H1 (cell line): Measurements from ENCODE around the gene GNB1L. TPM values are rescaled to one million over a fixed set of nuclear protein-coding genes. Genes with fewer than 3 reads are reported as not detected.
A peak's percentile ranks its signal among the peaks of the same experiment; 100 is the strongest.

Experiments
- CTCF ChIA-PET: fragments of 300-600 bp; sonication (Branson Sonifier 250); formaldehyde crosslinking; loops from one replicate; lab custom pipeline; 2021; ENCODE audit not compliant: partially characterized antibody; lab: Charles Lee
- POLR2A ChIA-PET: fragments of 300-600 bp; sonication (Branson Sonifier 250); formaldehyde crosslinking; loops from one replicate; lab custom pipeline; 2021; ENCODE audit warnings: inconsistent platforms; ENCODE audit not compliant: partially characterized antibody; lab: Charles Lee
- DNase-seq, 2 experiments: peaks; one replicate each; pipeline versions ENCODE4 v3.0.0 to v3.0.0-alpha.2; 2010 to 2022; ENCODE audit warnings: low spot score in 2 of 2, low read depth in 1 of 2, mixed read lengths in 1 of 2
- FAIRE-seq: peaks from 2 replicates; lab custom pipeline; 2011; peaks lifted over from hg19 to GRCh38; lab: Jason Lieb, UNC
- H2AFZ ChIP-seq: 2 replicates; pipeline ENCODE4 v1.8.1; 2012; ENCODE audit warnings: low read length, inconsistent platforms
- H2AK5ac ChIP-seq: 2 replicates; pipeline ENCODE4 v1.6.1; 2013; ENCODE audit warnings: low read depth, low read length
- H2BK120ac ChIP-seq: replicated peaks from 2 replicates; pipeline ENCODE3; 2013; ENCODE audit warnings: low read depth, low read length, inconsistent platforms
- H2BK12ac ChIP-seq: 2 replicates; pipeline ENCODE4 v1.6.1; 2013; ENCODE audit warnings: low read depth, low read length
- H2BK15ac ChIP-seq: 2 replicates; pipeline ENCODE4 v1.6.1; 2013; ENCODE audit warnings: low read length
- H2BK20ac ChIP-seq: 2 replicates; pipeline ENCODE4 v1.6.1; 2013; ENCODE audit warnings: low read length
- H2BK5ac ChIP-seq: 2 replicates; pipeline ENCODE4 v1.6.1; 2013; ENCODE audit warnings: low read depth, low read length
- H3K14ac ChIP-seq: 2 replicates; pipeline ENCODE4 v1.6.1; 2013; ENCODE audit warnings: inconsistent platforms; ENCODE audit not compliant: insufficient read length
- H3K18ac ChIP-seq: 2 replicates; pipeline ENCODE4 v1.6.1; 2013; ENCODE audit warnings: low read length; ENCODE audit errors: extremely low read depth
- H3K23ac ChIP-seq: 2 replicates; pipeline ENCODE4 v1.6.1; 2013; ENCODE audit warnings: inconsistent platforms; ENCODE audit not compliant: insufficient read length
- H3K23me2 ChIP-seq: 2 replicates; pipeline ENCODE4 v1.6.1; 2013; ENCODE audit warnings: low read depth, low read length
- H3K27ac ChIP-seq: 2 replicates; pipeline ENCODE4 v1.6.1; 2011; ENCODE audit warnings: low read depth, low read length, inconsistent platforms
- H3K27me3 ChIP-seq, 4 experiments: replicated peaks in 1 of 4; 1 replicate in 1 of 4; 2 replicates in 3 of 4; pipeline versions ENCODE4 v1.6.1 to v1.8.1; 2011 to 2013; ENCODE audit warnings: low read length in 3 of 4, mild to moderate bottlenecking in 3 of 4, inconsistent platforms in 2 of 4, mixed read lengths in 2 of 4, moderate library complexity in 1 of 4; ENCODE audit not compliant: control insufficient read depth in 3 of 4, insufficient read depth in 3 of 4; ENCODE audit errors: extremely low read depth in 1 of 4
- H3K36me3 ChIP-seq, 4 experiments: 2 replicates each; pipeline versions ENCODE4 v1.6.1 to v1.8.1; 2011 to 2013; ENCODE audit warnings: mild to moderate bottlenecking in 4 of 4, low read length in 3 of 4, moderate library complexity in 2 of 4, control low read depth in 1 of 4, inconsistent platforms in 1 of 4; ENCODE audit not compliant: insufficient read depth in 4 of 4, control insufficient read depth in 2 of 4
- H3K4ac ChIP-seq: replicated peaks from 2 replicates; pipeline ENCODE3; 2013; ENCODE audit warnings: low read length, low read depth, mixed read lengths, inconsistent platforms; ENCODE audit not compliant: insufficient read length
- H3K4me1 ChIP-seq, 4 experiments: replicated peaks in 1 of 4; 1 replicate in 1 of 4; 2 replicates in 3 of 4; pipeline versions ENCODE4 v1.6.1 to v1.8.1; 2011 to 2013; ENCODE audit warnings: low read length in 3 of 4, inconsistent platforms in 2 of 4, mixed read lengths in 1 of 4; ENCODE audit not compliant: insufficient read depth in 4 of 4, control insufficient read depth in 3 of 4
- H3K4me2 ChIP-seq, 2 experiments: 2 replicates each; pipeline versions ENCODE4 v1.6.1 to v1.8.1; 2011 to 2013; ENCODE audit warnings: low read depth in 2 of 2, low read length in 2 of 2, control low read depth in 1 of 2, inconsistent platforms in 1 of 2, mild to moderate bottlenecking in 1 of 2; ENCODE audit not compliant: insufficient read depth in 1 of 2
- H3K4me3 ChIP-seq, 4 experiments: fragments of 200-600, 300-600 bp in 1 of 4; sonication (generic), shearing (Covaris generic), sonication (Bioruptor Twin) in 1 of 4; 2 replicates each; pipeline versions ENCODE4 v1.5.1 to v1.8.1; 2011 to 2016; ENCODE audit warnings: low read length in 4 of 4, low read depth in 3 of 4, control low read depth in 2 of 4, inconsistent platforms in 2 of 4, mild to moderate bottlenecking in 2 of 4, mixed read lengths in 1 of 4, moderate library complexity in 1 of 4; ENCODE audit not compliant: insufficient read depth in 2 of 4; ENCODE audit errors: extremely low read depth in 1 of 4
- H3K56ac ChIP-seq: replicated peaks from 2 replicates; pipeline ENCODE3; 2013; ENCODE audit warnings: low read depth, mild to moderate bottlenecking, mixed read lengths, low read length, inconsistent platforms; ENCODE audit not compliant: insufficient read length
- H3K79me1 ChIP-seq: 2 replicates; pipeline ENCODE4 v1.6.1; 2013; ENCODE audit warnings: low read depth, low read length, control low read depth
- H3K79me2 ChIP-seq, 2 experiments: 2 replicates each; pipeline versions ENCODE4 v1.6.1 to v1.8.1; 2012 to 2013; ENCODE audit warnings: low read length in 2 of 2, mild to moderate bottlenecking in 2 of 2, inconsistent platforms in 1 of 2; ENCODE audit not compliant: insufficient read depth in 2 of 2, control insufficient read depth in 1 of 2
- H3K9ac ChIP-seq, 4 experiments: replicated peaks in 1 of 4; 1 replicate in 1 of 4; 2 replicates in 3 of 4; pipeline versions ENCODE4 v1.6.1 to v1.8.1; 2011 to 2013; ENCODE audit warnings: low read depth in 3 of 4, low read length in 3 of 4, control low read depth in 2 of 4, mild to moderate bottlenecking in 2 of 4, moderate library complexity in 2 of 4, inconsistent platforms in 1 of 4; ENCODE audit errors: extremely low read depth in 1 of 4
- H3K9me3 ChIP-seq, 2 experiments: 2 replicates each; pipeline versions ENCODE4 v1.6.1 to v1.8.1; 2012 to 2013; ENCODE audit warnings: mild to moderate bottlenecking in 2 of 2, moderate library complexity in 2 of 2, control low read depth in 1 of 2, inconsistent platforms in 1 of 2, low read depth in 1 of 2, low read length in 1 of 2, mixed read lengths in 1 of 2; ENCODE audit not compliant: insufficient read depth in 2 of 2
- H4K20me1 ChIP-seq, 2 experiments: replicated peaks in 1 of 2; 2 replicates each; pipeline versions ENCODE3 to v1.8.1; 2011 to 2013; ENCODE audit warnings: inconsistent platforms in 2 of 2, low read length in 2 of 2, mild to moderate bottlenecking in 1 of 2; ENCODE audit not compliant: insufficient read depth in 2 of 2, control insufficient read depth in 1 of 2
- H4K5ac ChIP-seq: 2 replicates; pipeline ENCODE4 v1.6.1; 2013; ENCODE audit warnings: low read length, low read depth, mixed read lengths, inconsistent platforms; ENCODE audit not compliant: insufficient read length
- H4K8ac ChIP-seq: 2 replicates; pipeline ENCODE4 v1.8.0; 2013; ENCODE audit warnings: mild to moderate bottlenecking, moderate library complexity, low read length, inconsistent platforms; ENCODE audit not compliant: insufficient read depth; ENCODE audit errors: extremely low read depth
- H4K91ac ChIP-seq: replicated peaks from 2 replicates; pipeline ENCODE3; 2013; ENCODE audit warnings: low read length, mixed read lengths, inconsistent platforms; ENCODE audit not compliant: insufficient read length
- CBX5 ChIP-seq: fragments of 300-800, 300-1000 bp; sonication (generic); IDR thresholded peaks from 2 replicates; pipeline ENCODE4 v1.7.1; 2016; ENCODE audit warnings: antibody characterized with exemption, low read length, low read depth
- GTF2F1 ChIP-seq: IDR thresholded peaks from 2 replicates; pipeline ENCODE4 v1.6.1; 2012; ENCODE audit warnings: low read depth, low read length, improper control_type of control experiment, borderline replicate concordance
- MAFK ChIP-seq: IDR thresholded peaks from 2 replicates; pipeline ENCODE4 v1.6.1; 2012; ENCODE audit warnings: low read depth, mild to moderate bottlenecking, improper control_type of control experiment, low read length
- POLR2A ChIP-seq, 2 experiments: IDR thresholded peaks; 1 replicate in 1 of 2; 2 replicates in 1 of 2; pipeline ENCODE4 v1.6.1; 2011; ENCODE audit warnings: low read depth in 2 of 2, low read length in 2 of 2, mild to moderate bottlenecking in 2 of 2; ENCODE audit errors: control extremely low read depth in 1 of 2
- RAD21 ChIP-seq, 2 experiments: IDR thresholded peaks in 1 of 2; conservative IDR thresholded peaks in 1 of 2; 2 replicates each; pipeline ENCODE4 v1.6.1; 2011; ENCODE audit warnings: low read depth in 2 of 2, low read length in 2 of 2, improper control_type of control experiment in 1 of 2, inconsistent platforms in 1 of 2, mild to moderate bottlenecking in 1 of 2, moderate library complexity in 1 of 2
- RBBP5 ChIP-seq: IDR thresholded peaks from 2 replicates; pipeline ENCODE4 v1.7.1; 2012; ENCODE audit warnings: low read depth, mild to moderate bottlenecking, inconsistent platforms, low read length, moderate library complexity, borderline replicate concordance
- RFX5 ChIP-seq: IDR thresholded peaks from 2 replicates; pipeline ENCODE4 v1.6.1; 2011; ENCODE audit warnings: low read depth, low read length, improper control_type of control experiment, borderline replicate concordance
- SAP30 ChIP-seq: fragments of 300-600 bp; sonication (generic); IDR thresholded peaks from 2 replicates; pipeline ENCODE4 v1.7.1; 2012; ENCODE audit warnings: low read length, moderate library complexity, mild to moderate bottlenecking, inconsistent platforms; ENCODE audit not compliant: insufficient read depth, insufficient replicate concordance
- SP4 ChIP-seq: IDR thresholded peaks from 2 replicates; pipeline ENCODE4 v1.6.1; 2012; ENCODE audit warnings: low read length, inconsistent platforms
- SUZ12 ChIP-seq: fragments of 200-600 bp; sonication (generic); IDR thresholded peaks from 2 replicates; pipeline ENCODE4 v1.6.1; 2012; ENCODE audit warnings: mild to moderate bottlenecking, inconsistent platforms, low read length, moderate library complexity, mixed read lengths
- TAF1 ChIP-seq: IDR thresholded peaks from 2 replicates; pipeline ENCODE4 v1.6.1; 2011; ENCODE audit warnings: mild to moderate bottlenecking, low read depth, low read length
- WGBS, 2 experiments: shearing (Covaris generic) in 1 of 2; methylation state at CpG; one replicate each; pipeline versions ENCODE4 v1.1.6 to v1.1.7; 2013 to 2015; ENCODE audit warnings: low lambda C conversion rate in 2 of 2, mixed read lengths in 2 of 2, inconsistent platforms in 1 of 2, low coverage in 1 of 2, missing lambda C conversion rate in 1 of 2; ENCODE audit not compliant: insufficient replicate concordance in 2 of 2, insufficient coverage in 1 of 2, insufficient read length in 1 of 2; ENCODE audit errors: extremely low coverage in 1 of 2, missing lambda C conversion rate in 1 of 2; 5-methylcytosine and 5-hydroxymethylcytosine counted together
- polyA plus RNA-seq, 7 experiments: library from polyadenylated mRNA; depleted of rRNA in 3 of 7; stranded (reverse) in 5 of 7; unstranded in 2 of 7; fragments of >200 nt in 5 of 7; fragments of 200-250 nt in 2 of 7; gene quantifications; 1 replicate in 5 of 7; 2 replicates in 1 of 7; 4 replicates in 1 of 7; pipeline versions ENCODE4 v1.2.1 to v1.2.3, GENCODE V29; 2011 to 2013; ENCODE audit warnings: missing spikeins in 2 of 7, mixed read lengths in 2 of 7
- total RNA-seq: library from RNA; stranded (reverse); fragmentation: NEBNext Ultra II Directional; extraction: Animal tissue kit (Norgen Biotek cat#: 25700); gene quantifications from 2 replicates; pipeline ENCODE4 v1.2.1, GENCODE V29; 2021
- TF ChIP-seq, protein P1 (sequence below): IDR thresholded peaks from 2 replicates; pipeline ENCODE4 v1.6.1; 2012; ENCODE audit warnings: inconsistent platforms

Gene GNB1L
- total and polyA plus RNA-seq, 2 of the 8 experiments (the other 6 are each of a cell fraction or from before 2014, with no cell fraction given), result 14.0 to 15.6 TPM

DNA sequence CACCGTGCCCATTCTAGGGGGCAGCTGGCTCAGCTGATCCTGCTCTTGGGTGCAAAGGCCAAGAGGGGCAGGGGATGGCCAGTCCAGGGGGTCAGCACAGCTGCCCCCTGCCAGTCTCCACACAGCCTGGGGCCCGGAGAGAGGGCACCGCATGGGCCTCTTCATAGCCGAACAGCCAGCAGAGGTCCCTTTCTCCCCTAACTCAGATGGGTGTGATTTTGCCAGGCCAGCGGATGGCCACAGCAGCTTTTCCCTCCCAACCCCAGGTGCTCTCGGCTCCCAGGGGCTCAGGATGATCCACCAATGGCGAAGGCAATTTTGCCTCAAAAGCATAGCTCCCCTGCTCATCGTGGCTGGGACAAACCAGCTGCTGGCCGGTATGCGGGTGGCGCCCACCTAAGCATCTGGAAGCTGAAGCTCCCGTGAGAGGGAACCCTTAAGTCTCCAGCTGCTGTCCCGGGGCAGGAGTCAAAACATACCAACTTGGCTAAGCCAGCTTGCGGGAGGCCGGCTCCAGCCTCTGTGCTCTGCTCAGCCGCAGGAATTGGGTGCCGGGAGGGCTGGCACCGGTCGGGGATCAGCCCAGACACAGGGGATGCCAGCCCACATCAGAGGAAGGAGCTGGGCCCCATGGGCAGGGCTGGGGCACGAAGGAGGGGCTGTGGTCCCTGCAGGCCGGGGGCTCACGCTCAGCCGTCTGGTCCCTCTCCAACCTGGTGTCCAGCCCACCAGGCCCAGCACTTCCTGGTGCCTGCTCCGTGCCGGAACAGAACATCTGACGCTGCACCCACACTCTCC, 30.5 kb upstream of the GNB1L start:
- WGBS, 2 experiments, result 88% methylated on average over 26 of the region's 26 CpGs; no CpG with 5 or more reads in 1 of the 2 experiments
- no peak overlapping the region for H3K27ac ChIP-seq

More for the DNA sequence above, 30.5 kb upstream of the GNB1L start:
- Histone ChIP-seq H3K36me3 (no peaks in the 10 kb centered on the region), H3K79me2 (no peaks in the 10 kb centered on the region), H2BK15ac (0 out of 2 replicates have a peak overlapping the region, but pooled peaks have one; percentile 81), H2AFZ (no peak overlapping the region), H3K9me3 (no peaks in the 10 kb centered on the region), H3K4me1 (peaks cover 11 to 19% (median 15%) of the 10 kb centered on the region in 4 experiments), H2BK20ac (peak overlapping the region; percentile 83; the same call in 1 of the 2 replicates), H3K79me1 (no peaks in the 10 kb centered on the region), H3K27me3 (peaks cover 0 to 3% (median 0%) of the 10 kb centered on the region in 4 experiments; a peak in 1 of 7 replicates), H4K20me1 (no peaks in the 10 kb centered on the region), H3K23me2 (peaks cover 4% of the 10 kb centered on the region), H4K8ac (no peak overlapping the region), H3K4me2 (no peak overlapping the region), H3K4ac (no peak overlapping the region), H2AK5ac (no peak overlapping the region), H2BK12ac (peak overlapping the region; percentile 63; the same call in 1 of the 2 replicates), H3K4me3 (no peak overlapping the region), H3K23ac (no peak overlapping the region), H4K91ac (peak overlapping the region; percentile 62), H3K14ac (no peak overlapping the region), H3K9ac (no peak overlapping the region), H2BK120ac (no peak overlapping the region), H2BK5ac (no peak overlapping the region), H4K5ac (no peak overlapping the region), H3K56ac (no peak overlapping the region), H3K18ac (peak overlapping the region; percentile 48; the same call in 1 of the 2 replicates)
- DNase-seq (no peak), FAIRE-seq (no peak)
- ChIA-PET POLR2A (no interaction called here), CTCF (interaction anchor here (0.7 to 9.5 kb wide), 11 partner anchors 9 to 83 kb away, joined by 3 to 69 read pairs (median 4); no protein-coding TSS in a partner anchor)
- TF ChIP-seq SUZ12, result no peak
- TF ChIP-seq CBX5, result no peak
- no peak for TF ChIP-seq RFX5
- TF ChIP-seq RAD21 (IDR thresholded peaks at IDR 0.05 in 1 of 2, conservative IDR thresholded peaks at IDR 0.05 in 1 of 2; ENCODE audit: low read depth in 2 of 2, low read length in 2 of 2), result no peak
- no peak for TF ChIP-seq RBBP5
- TF ChIP-seq MAFK, result no peak
- TF ChIP-seq SAP30, result no peak
- no peak for TF ChIP-seq POLR2A (IDR thresholded peaks at IDR 0.05; ENCODE audit: control extremely low read depth in 1 of 2, low read depth in 2 of 2, low read length in 2 of 2)
- no peak for TF ChIP-seq SP4
- TF ChIP-seq GTF2F1, result no peak
- TF ChIP-seq TAF1, result no peak
- TF ChIP-seq, protein P1, sequence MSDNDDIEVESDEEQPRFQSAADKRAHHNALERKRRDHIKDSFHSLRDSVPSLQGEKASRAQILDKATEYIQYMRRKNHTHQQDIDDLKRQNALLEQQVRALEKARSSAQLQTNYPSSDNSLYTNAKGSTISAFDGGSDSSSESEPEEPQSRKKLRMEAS, result no peak
